Breast epithelium (tissue), 3 donors: ENCODE measurements around the gene ZNF213.

Source experiments
- POLR2A ChIP-seq: fragments of 450-650 bp; IDR thresholded peaks from one replicate; pipeline ENCODE4 v1.6.1; 2016; ENCODE audit warnings: antibody characterized with exemption, mild to moderate bottlenecking, moderate library complexity
- TF ChIP-seq, protein P1 (sequence below), 3 donors: fragments of 450-650 bp; IDR thresholded peaks; one replicate each; pipeline ENCODE4 v1.5.1; 2016 to 2017; ENCODE audit warnings: antibody characterized with exemption in 3 of 3, mild to moderate bottlenecking in 3 of 3, moderate library complexity in 3 of 3

DNA sequence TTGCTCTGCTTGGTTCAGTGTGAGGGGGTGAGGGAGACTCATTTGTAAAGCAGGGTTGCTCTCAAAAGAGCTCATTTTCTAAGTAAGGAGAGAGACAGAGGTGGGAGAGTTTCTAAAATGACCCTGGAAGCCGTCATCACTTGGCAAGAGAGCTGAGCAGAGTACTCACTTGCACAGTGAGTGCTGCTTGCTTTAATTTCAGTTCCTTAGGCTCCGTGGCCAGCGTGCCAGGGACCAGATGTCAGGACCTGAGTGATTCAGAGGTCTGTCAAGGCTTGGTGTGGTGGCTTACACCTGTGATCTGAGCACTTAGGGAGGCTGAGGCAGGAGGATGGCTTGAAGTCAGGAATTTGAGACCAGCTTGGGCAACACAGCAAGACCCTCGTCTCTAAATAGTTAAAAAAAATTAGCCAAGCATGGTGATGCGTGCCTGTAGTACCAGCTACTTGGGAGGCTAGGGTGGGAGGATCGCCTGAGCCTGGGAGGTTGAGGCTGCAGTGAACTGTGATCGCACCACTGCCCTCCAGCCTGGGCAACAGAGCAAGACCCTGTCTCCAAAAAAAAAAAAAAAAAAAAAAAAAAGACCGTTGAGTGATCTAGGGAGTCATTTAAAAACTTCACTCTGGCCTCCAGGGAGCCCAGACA, 11.8 kb upstream of the ZNF213 start:
- TF ChIP-seq, protein P1, sequence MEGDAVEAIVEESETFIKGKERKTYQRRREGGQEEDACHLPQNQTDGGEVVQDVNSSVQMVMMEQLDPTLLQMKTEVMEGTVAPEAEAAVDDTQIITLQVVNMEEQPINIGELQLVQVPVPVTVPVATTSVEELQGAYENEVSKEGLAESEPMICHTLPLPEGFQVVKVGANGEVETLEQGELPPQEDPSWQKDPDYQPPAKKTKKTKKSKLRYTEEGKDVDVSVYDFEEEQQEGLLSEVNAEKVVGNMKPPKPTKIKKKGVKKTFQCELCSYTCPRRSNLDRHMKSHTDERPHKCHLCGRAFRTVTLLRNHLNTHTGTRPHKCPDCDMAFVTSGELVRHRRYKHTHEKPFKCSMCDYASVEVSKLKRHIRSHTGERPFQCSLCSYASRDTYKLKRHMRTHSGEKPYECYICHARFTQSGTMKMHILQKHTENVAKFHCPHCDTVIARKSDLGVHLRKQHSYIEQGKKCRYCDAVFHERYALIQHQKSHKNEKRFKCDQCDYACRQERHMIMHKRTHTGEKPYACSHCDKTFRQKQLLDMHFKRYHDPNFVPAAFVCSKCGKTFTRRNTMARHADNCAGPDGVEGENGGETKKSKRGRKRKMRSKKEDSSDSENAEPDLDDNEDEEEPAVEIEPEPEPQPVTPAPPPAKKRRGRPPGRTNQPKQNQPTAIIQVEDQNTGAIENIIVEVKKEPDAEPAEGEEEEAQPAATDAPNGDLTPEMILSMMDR (IDR thresholded peaks at IDR 0.05): no peak
- TF ChIP-seq POLR2A: no peak
